Bronchial epithelial cell (primary cell): ENCODE measurements around the gene PARVA. TPM values are rescaled to one million over a fixed set of nuclear protein-coding genes. Genes with fewer than 3 reads are reported as not detected.
"Not testable (repeated sequence)": the region's sequence is repeated elsewhere in the genome, so short reads cannot be mapped to it uniquely, and the experiment has no call there.

Experiments
- DNase-seq: peaks from one replicate; pipeline ENCODE4 v3.0.0-alpha.2; 2010; ENCODE audit warnings: low read depth
- FAIRE-seq: peaks from 2 replicates; lab custom pipeline; 2011; peaks lifted over from hg19 to GRCh38; lab: Jason Lieb, UNC
- H3K27me3 ChIP-seq: 2 replicates; pipeline ENCODE4 v1.5.1; 2011; ENCODE audit warnings: low read length; ENCODE audit not compliant: control insufficient read depth, insufficient read depth
- H3K36me3 ChIP-seq: 2 replicates; pipeline ENCODE4 v1.5.1; 2011; ENCODE audit warnings: low read length; ENCODE audit not compliant: control insufficient read depth, insufficient read depth
- H3K4me3 ChIP-seq: 2 replicates; pipeline ENCODE4 v1.5.1; 2011; ENCODE audit warnings: mild to moderate bottlenecking, low read depth, low read length, control low read depth
- total RNA-seq: library from RNA; depleted of rRNA; stranded (reverse); fragments of >200 nt; gene quantifications from 2 replicates; pipeline ENCODE4 v1.2.1, GENCODE V29; 2014
- TF ChIP-seq, protein P1 (sequence below): IDR thresholded peaks from 2 replicates; pipeline ENCODE4 v1.5.1; 2011; ENCODE audit warnings: mild to moderate bottlenecking, moderate library complexity, low read length, control low read depth, inconsistent platforms; ENCODE audit not compliant: insufficient read depth, severe bottlenecking

The PARVA gene
- total RNA-seq, 1 donor from 2014 or later, result 7.6 TPM

GRCh38 chr11:12520054-12520453, 142.7 kb downstream of the PARVA start:
- Histone ChIP-seq H3K36me3 (peaks cover 6% of the 10 kb centered on the region), H3K27me3 (no peaks in the 10 kb centered on the region), H3K4me3 (no peak overlapping the region)
- DNase-seq (no peak), FAIRE-seq (no peak)
- TF ChIP-seq, protein P1, sequence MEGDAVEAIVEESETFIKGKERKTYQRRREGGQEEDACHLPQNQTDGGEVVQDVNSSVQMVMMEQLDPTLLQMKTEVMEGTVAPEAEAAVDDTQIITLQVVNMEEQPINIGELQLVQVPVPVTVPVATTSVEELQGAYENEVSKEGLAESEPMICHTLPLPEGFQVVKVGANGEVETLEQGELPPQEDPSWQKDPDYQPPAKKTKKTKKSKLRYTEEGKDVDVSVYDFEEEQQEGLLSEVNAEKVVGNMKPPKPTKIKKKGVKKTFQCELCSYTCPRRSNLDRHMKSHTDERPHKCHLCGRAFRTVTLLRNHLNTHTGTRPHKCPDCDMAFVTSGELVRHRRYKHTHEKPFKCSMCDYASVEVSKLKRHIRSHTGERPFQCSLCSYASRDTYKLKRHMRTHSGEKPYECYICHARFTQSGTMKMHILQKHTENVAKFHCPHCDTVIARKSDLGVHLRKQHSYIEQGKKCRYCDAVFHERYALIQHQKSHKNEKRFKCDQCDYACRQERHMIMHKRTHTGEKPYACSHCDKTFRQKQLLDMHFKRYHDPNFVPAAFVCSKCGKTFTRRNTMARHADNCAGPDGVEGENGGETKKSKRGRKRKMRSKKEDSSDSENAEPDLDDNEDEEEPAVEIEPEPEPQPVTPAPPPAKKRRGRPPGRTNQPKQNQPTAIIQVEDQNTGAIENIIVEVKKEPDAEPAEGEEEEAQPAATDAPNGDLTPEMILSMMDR, result no peak

- H3K36me3 ChIP-seq, H3K4me3 ChIP-seq, FAIRE-seq, DNase-seq, H3K27me3 ChIP-seq: not testable (repeated sequence)
These were observed 143.2 kb downstream of the PARVA start for GRCh38 chr11:12520576-12520975.

- H3K27me3 ChIP-seq, result no peaks in the 10 kb centered on the region
- peaks cover 7% of the 10 kb centered on the region for H3K36me3 ChIP-seq
- FAIRE-seq (no peak), DNase-seq (no peak)
- TF ChIP-seq, protein P1, result no peak
- H3K4me3 ChIP-seq, result no peak overlapping the region
These were observed 146.0 kb downstream of the PARVA start for GRCh38 chr11:12523180-12523924.

DNA sequence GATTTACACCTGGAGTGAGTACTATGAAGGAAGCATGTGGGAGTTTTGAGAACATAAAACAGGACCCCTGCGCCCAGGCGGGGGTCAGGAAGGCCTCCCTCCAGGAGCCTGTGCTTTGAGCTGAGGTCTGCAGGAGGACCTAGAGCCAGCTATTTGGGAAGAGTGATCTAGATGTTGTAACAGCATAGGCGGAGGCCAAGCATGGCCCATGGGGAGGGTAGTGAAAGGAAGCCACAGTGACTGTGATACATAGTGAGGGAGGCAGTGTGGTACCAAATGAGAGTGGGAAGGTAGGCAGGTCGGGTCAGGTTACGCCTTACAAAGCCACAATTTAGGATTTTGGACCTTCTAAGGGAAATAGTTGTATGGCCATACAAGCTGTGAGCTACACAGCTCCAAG, 147.5 kb downstream of the PARVA start:
- Histone ChIP-seq H3K27me3 (no peaks in the 10 kb centered on the region), H3K4me3 (no peak overlapping the region), H3K36me3 (peaks cover 1% of the 10 kb centered on the region)
- FAIRE-seq, result no peak
- TF ChIP-seq, protein P1, result no peak
- DNase-seq, result no peak

DNA sequence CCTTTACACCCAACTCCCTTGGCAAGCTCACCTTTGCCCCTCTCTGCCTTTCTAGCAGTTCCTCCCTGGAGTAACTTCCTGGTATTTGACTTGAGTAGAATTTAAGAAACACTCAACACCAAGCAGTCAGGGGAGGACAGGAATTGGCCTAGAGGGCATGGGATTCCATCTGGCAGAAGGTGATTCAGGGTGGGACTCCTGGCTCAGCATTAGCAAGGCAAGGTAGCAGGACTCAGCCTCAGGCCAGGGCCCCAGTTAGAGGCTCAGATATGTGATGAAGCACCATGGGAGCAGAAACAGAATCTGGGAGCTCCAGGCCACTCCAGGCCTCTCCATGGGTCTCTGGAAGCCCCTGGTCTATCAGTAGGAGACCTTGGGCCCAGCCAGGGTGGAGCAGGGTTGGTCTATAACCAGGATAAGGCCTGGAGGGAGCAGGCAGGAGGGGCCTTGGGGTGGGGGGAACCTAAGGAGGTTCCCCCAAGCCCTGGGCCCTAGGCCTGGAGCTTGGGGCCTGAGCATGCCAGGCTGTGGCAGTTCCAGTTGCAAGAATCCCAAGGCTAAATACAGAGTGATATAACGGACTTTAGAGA, 148.2 kb downstream of the PARVA start:
- no peak for FAIRE-seq
- DNase-seq, result no peak
- TF ChIP-seq, protein P1, result no peak

DNA sequence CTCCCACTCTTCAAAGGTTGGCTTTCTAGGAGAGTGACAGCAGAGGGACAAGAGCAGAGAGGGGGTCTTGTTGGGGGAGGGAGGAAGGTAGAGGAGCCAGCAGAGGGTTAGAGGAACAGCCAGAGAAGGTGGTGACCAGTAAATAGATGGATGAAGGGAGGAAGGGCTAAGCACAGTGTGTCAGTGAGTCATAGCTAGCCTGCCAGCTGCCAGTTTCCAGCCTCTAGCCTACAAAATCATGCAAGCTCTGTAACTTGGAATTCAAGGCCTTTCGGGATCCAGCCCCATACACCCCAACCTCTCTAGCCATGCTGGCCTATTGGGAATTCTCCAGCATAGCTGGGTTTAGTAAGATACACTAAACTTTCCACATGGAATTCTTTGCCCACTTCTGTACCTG, 149.4 kb downstream of the PARVA start:
- FAIRE-seq (no peak), DNase-seq (peak; percentile 37)
- H3K4me3 ChIP-seq, result no peak overlapping the region
- peaks cover 1% of the 10 kb centered on the region for H3K36me3 ChIP-seq
- H3K27me3 ChIP-seq, result no peaks in the 10 kb centered on the region
- TF ChIP-seq, protein P1, result no peak

More for the DNA sequence above, 148.2 kb downstream of the PARVA start:
- Histone ChIP-seq H3K4me3 (no peak overlapping the region), H3K27me3 (no peaks in the 10 kb centered on the region), H3K36me3 (peaks cover 1% of the 10 kb centered on the region)
